H1 (cell line): ENCODE data around the gene TTI1. TPM values are rescaled to one million over a fixed set of nuclear protein-coding genes. Genes with fewer than 3 reads are reported as not detected.

ENCODE experiments used
- CTCF ChIA-PET: fragments of 300-600 bp; sonication (Branson Sonifier 250); formaldehyde crosslinking; loops from one replicate; lab custom pipeline; 2021; ENCODE audit not compliant: partially characterized antibody; lab: Charles Lee
- POLR2A ChIA-PET: fragments of 300-600 bp; sonication (Branson Sonifier 250); formaldehyde crosslinking; loops from one replicate; lab custom pipeline; 2021; ENCODE audit warnings: inconsistent platforms; ENCODE audit not compliant: partially characterized antibody; lab: Charles Lee
- DNase-seq, 2 experiments: peaks; one replicate each; pipeline versions ENCODE4 v3.0.0 to v3.0.0-alpha.2; 2010 to 2022; ENCODE audit warnings: low spot score in 2 of 2, low read depth in 1 of 2, mixed read lengths in 1 of 2
- FAIRE-seq: peaks from 2 replicates; lab custom pipeline; 2011; peaks lifted over from hg19 to GRCh38; lab: Jason Lieb, UNC
- H2AFZ ChIP-seq: 2 replicates; pipeline ENCODE4 v1.8.1; 2012; ENCODE audit warnings: low read length, inconsistent platforms
- H2AK5ac ChIP-seq: 2 replicates; pipeline ENCODE4 v1.6.1; 2013; ENCODE audit warnings: low read depth, low read length
- H2BK120ac ChIP-seq: replicated peaks from 2 replicates; pipeline ENCODE3; 2013; ENCODE audit warnings: low read depth, low read length, inconsistent platforms
- H2BK12ac ChIP-seq: 2 replicates; pipeline ENCODE4 v1.6.1; 2013; ENCODE audit warnings: low read depth, low read length
- H2BK15ac ChIP-seq: 2 replicates; pipeline ENCODE4 v1.6.1; 2013; ENCODE audit warnings: low read length
- H2BK20ac ChIP-seq: 2 replicates; pipeline ENCODE4 v1.6.1; 2013; ENCODE audit warnings: low read length
- H2BK5ac ChIP-seq: 2 replicates; pipeline ENCODE4 v1.6.1; 2013; ENCODE audit warnings: low read depth, low read length
- H3K14ac ChIP-seq: 2 replicates; pipeline ENCODE4 v1.6.1; 2013; ENCODE audit warnings: inconsistent platforms; ENCODE audit not compliant: insufficient read length
- H3K18ac ChIP-seq: 2 replicates; pipeline ENCODE4 v1.6.1; 2013; ENCODE audit warnings: low read length; ENCODE audit errors: extremely low read depth
- H3K23ac ChIP-seq: 2 replicates; pipeline ENCODE4 v1.6.1; 2013; ENCODE audit warnings: inconsistent platforms; ENCODE audit not compliant: insufficient read length
- H3K23me2 ChIP-seq: 2 replicates; pipeline ENCODE4 v1.6.1; 2013; ENCODE audit warnings: low read depth, low read length
- H3K27ac ChIP-seq: 2 replicates; pipeline ENCODE4 v1.6.1; 2011; ENCODE audit warnings: low read depth, low read length, inconsistent platforms
- H3K27me3 ChIP-seq, 4 experiments: replicated peaks in 1 of 4; 1 replicate in 1 of 4; 2 replicates in 3 of 4; pipeline versions ENCODE4 v1.6.1 to v1.8.1; 2011 to 2013; ENCODE audit warnings: low read length in 3 of 4, mild to moderate bottlenecking in 3 of 4, inconsistent platforms in 2 of 4, mixed read lengths in 2 of 4, moderate library complexity in 1 of 4; ENCODE audit not compliant: control insufficient read depth in 3 of 4, insufficient read depth in 3 of 4; ENCODE audit errors: extremely low read depth in 1 of 4
- H3K36me3 ChIP-seq, 4 experiments: 2 replicates each; pipeline versions ENCODE4 v1.6.1 to v1.8.1; 2011 to 2013; ENCODE audit warnings: mild to moderate bottlenecking in 4 of 4, low read length in 3 of 4, moderate library complexity in 2 of 4, control low read depth in 1 of 4, inconsistent platforms in 1 of 4; ENCODE audit not compliant: insufficient read depth in 4 of 4, control insufficient read depth in 2 of 4
- H3K4ac ChIP-seq: replicated peaks from 2 replicates; pipeline ENCODE3; 2013; ENCODE audit warnings: low read length, low read depth, mixed read lengths, inconsistent platforms; ENCODE audit not compliant: insufficient read length
- H3K4me1 ChIP-seq, 4 experiments: replicated peaks in 1 of 4; 1 replicate in 1 of 4; 2 replicates in 3 of 4; pipeline versions ENCODE4 v1.6.1 to v1.8.1; 2011 to 2013; ENCODE audit warnings: low read length in 3 of 4, inconsistent platforms in 2 of 4, mixed read lengths in 1 of 4; ENCODE audit not compliant: insufficient read depth in 4 of 4, control insufficient read depth in 3 of 4
- H3K4me2 ChIP-seq, 2 experiments: 2 replicates each; pipeline versions ENCODE4 v1.6.1 to v1.8.1; 2011 to 2013; ENCODE audit warnings: low read depth in 2 of 2, low read length in 2 of 2, control low read depth in 1 of 2, inconsistent platforms in 1 of 2, mild to moderate bottlenecking in 1 of 2; ENCODE audit not compliant: insufficient read depth in 1 of 2
- H3K4me3 ChIP-seq, 4 experiments: fragments of 200-600, 300-600 bp in 1 of 4; sonication (generic), shearing (Covaris generic), sonication (Bioruptor Twin) in 1 of 4; 2 replicates each; pipeline versions ENCODE4 v1.5.1 to v1.8.1; 2011 to 2016; ENCODE audit warnings: low read length in 4 of 4, low read depth in 3 of 4, control low read depth in 2 of 4, inconsistent platforms in 2 of 4, mild to moderate bottlenecking in 2 of 4, mixed read lengths in 1 of 4, moderate library complexity in 1 of 4; ENCODE audit not compliant: insufficient read depth in 2 of 4; ENCODE audit errors: extremely low read depth in 1 of 4
- H3K56ac ChIP-seq: replicated peaks from 2 replicates; pipeline ENCODE3; 2013; ENCODE audit warnings: low read depth, mild to moderate bottlenecking, mixed read lengths, low read length, inconsistent platforms; ENCODE audit not compliant: insufficient read length
- H3K79me1 ChIP-seq: 2 replicates; pipeline ENCODE4 v1.6.1; 2013; ENCODE audit warnings: low read depth, low read length, control low read depth
- H3K79me2 ChIP-seq, 2 experiments: 2 replicates each; pipeline versions ENCODE4 v1.6.1 to v1.8.1; 2012 to 2013; ENCODE audit warnings: low read length in 2 of 2, mild to moderate bottlenecking in 2 of 2, inconsistent platforms in 1 of 2; ENCODE audit not compliant: insufficient read depth in 2 of 2, control insufficient read depth in 1 of 2
- H3K9ac ChIP-seq, 4 experiments: replicated peaks in 1 of 4; 1 replicate in 1 of 4; 2 replicates in 3 of 4; pipeline versions ENCODE4 v1.6.1 to v1.8.1; 2011 to 2013; ENCODE audit warnings: low read depth in 3 of 4, low read length in 3 of 4, control low read depth in 2 of 4, mild to moderate bottlenecking in 2 of 4, moderate library complexity in 2 of 4, inconsistent platforms in 1 of 4; ENCODE audit errors: extremely low read depth in 1 of 4
- H3K9me3 ChIP-seq, 2 experiments: 2 replicates each; pipeline versions ENCODE4 v1.6.1 to v1.8.1; 2012 to 2013; ENCODE audit warnings: mild to moderate bottlenecking in 2 of 2, moderate library complexity in 2 of 2, control low read depth in 1 of 2, inconsistent platforms in 1 of 2, low read depth in 1 of 2, low read length in 1 of 2, mixed read lengths in 1 of 2; ENCODE audit not compliant: insufficient read depth in 2 of 2
- H4K20me1 ChIP-seq, 2 experiments: replicated peaks in 1 of 2; 2 replicates each; pipeline versions ENCODE3 to v1.8.1; 2011 to 2013; ENCODE audit warnings: inconsistent platforms in 2 of 2, low read length in 2 of 2, mild to moderate bottlenecking in 1 of 2; ENCODE audit not compliant: insufficient read depth in 2 of 2, control insufficient read depth in 1 of 2
- H4K5ac ChIP-seq: 2 replicates; pipeline ENCODE4 v1.6.1; 2013; ENCODE audit warnings: low read length, low read depth, mixed read lengths, inconsistent platforms; ENCODE audit not compliant: insufficient read length
- H4K8ac ChIP-seq: 2 replicates; pipeline ENCODE4 v1.8.0; 2013; ENCODE audit warnings: mild to moderate bottlenecking, moderate library complexity, low read length, inconsistent platforms; ENCODE audit not compliant: insufficient read depth; ENCODE audit errors: extremely low read depth
- H4K91ac ChIP-seq: replicated peaks from 2 replicates; pipeline ENCODE3; 2013; ENCODE audit warnings: low read length, mixed read lengths, inconsistent platforms; ENCODE audit not compliant: insufficient read length
- ATF2 ChIP-seq: IDR thresholded peaks from 2 replicates; pipeline ENCODE4 v1.6.1; 2012; ENCODE audit warnings: low read length, inconsistent platforms
- CHD1 ChIP-seq: IDR thresholded peaks from 2 replicates; pipeline ENCODE4 v1.6.1; 2012; ENCODE audit warnings: low read depth, low read length, improper control_type of control experiment
- FOSL1 ChIP-seq: IDR thresholded peaks from 2 replicates; pipeline ENCODE4 v1.6.1; 2011; ENCODE audit warnings: mild to moderate bottlenecking, low read depth, low read length, moderate library complexity; ENCODE audit not compliant: insufficient read depth
- RBBP5 ChIP-seq: IDR thresholded peaks from 2 replicates; pipeline ENCODE4 v1.7.1; 2012; ENCODE audit warnings: low read depth, mild to moderate bottlenecking, inconsistent platforms, low read length, moderate library complexity, borderline replicate concordance
- SAP30 ChIP-seq: fragments of 300-600 bp; sonication (generic); IDR thresholded peaks from 2 replicates; pipeline ENCODE4 v1.7.1; 2012; ENCODE audit warnings: low read length, moderate library complexity, mild to moderate bottlenecking, inconsistent platforms; ENCODE audit not compliant: insufficient read depth, insufficient replicate concordance
- YY1 ChIP-seq: IDR thresholded peaks from 2 replicates; pipeline ENCODE4 v1.6.1; 2011; ENCODE audit warnings: low read depth, mild to moderate bottlenecking, low read length
- ZNF274 ChIP-seq: IDR thresholded peaks from 2 replicates; pipeline ENCODE4 v1.7.0; 2012; ENCODE audit warnings: low read length, borderline replicate concordance; ENCODE audit errors: extremely low read depth
- WGBS, 2 experiments: shearing (Covaris generic) in 1 of 2; methylation state at CpG; one replicate each; pipeline versions ENCODE4 v1.1.6 to v1.1.7; 2013 to 2015; ENCODE audit warnings: low lambda C conversion rate in 2 of 2, mixed read lengths in 2 of 2, inconsistent platforms in 1 of 2, low coverage in 1 of 2, missing lambda C conversion rate in 1 of 2; ENCODE audit not compliant: insufficient replicate concordance in 2 of 2, insufficient coverage in 1 of 2, insufficient read length in 1 of 2; ENCODE audit errors: extremely low coverage in 1 of 2, missing lambda C conversion rate in 1 of 2; 5-methylcytosine and 5-hydroxymethylcytosine counted together
- polyA plus RNA-seq, 7 experiments: library from polyadenylated mRNA; depleted of rRNA in 3 of 7; stranded (reverse) in 5 of 7; unstranded in 2 of 7; fragments of >200 nt in 5 of 7; fragments of 200-250 nt in 2 of 7; gene quantifications; 1 replicate in 5 of 7; 2 replicates in 1 of 7; 4 replicates in 1 of 7; pipeline versions ENCODE4 v1.2.1 to v1.2.3, GENCODE V29; 2011 to 2013; ENCODE audit warnings: missing spikeins in 2 of 7, mixed read lengths in 2 of 7
- total RNA-seq: library from RNA; stranded (reverse); fragmentation: NEBNext Ultra II Directional; extraction: Animal tissue kit (Norgen Biotek cat#: 25700); gene quantifications from 2 replicates; pipeline ENCODE4 v1.2.1, GENCODE V29; 2021
- TF ChIP-seq, protein P1 (sequence below), 3 experiments: IDR thresholded peaks; 1 replicate in 2 of 3; 2 replicates in 1 of 3; pipeline versions ENCODE4 v1.5.1 to v1.6.1; 2011; ENCODE audit warnings: low read length in 3 of 3, mild to moderate bottlenecking in 3 of 3, inconsistent platforms in 2 of 3, low read depth in 1 of 3, moderate library complexity in 1 of 3; ENCODE audit not compliant: insufficient read depth in 1 of 3; ENCODE audit errors: control extremely low read depth in 1 of 3

The TTI1 gene
- total and polyA plus RNA-seq, 2 of the 8 experiments (the other 6 are each of a cell fraction or from before 2014, with no cell fraction given): 34.1 to 47.0 TPM

GRCh38 chr20:38054647-38055046 lies 21.4 kb upstream of the TTI1 start:
- no peaks in the 10 kb centered on the region for H3K27me3 ChIP-seq
- H3K79me1 ChIP-seq: no peaks in the 10 kb centered on the region; the same call in 1 of the 2 replicates
- H3K18ac ChIP-seq: no peak overlapping the region
- no peak overlapping the region for H2BK120ac ChIP-seq
- no peaks in the 10 kb centered on the region for H3K23me2 ChIP-seq
- no peak overlapping the region for H3K4me3 ChIP-seq
- H2BK12ac ChIP-seq: no peak overlapping the region
- no peak overlapping the region for H2AK5ac ChIP-seq
- no peak overlapping the region for H3K4me2 ChIP-seq
- peaks cover 9 to 35% (median 19%) of the 10 kb centered on the region in 4 experiments for H3K36me3 ChIP-seq
- CTCF ChIA-PET: interaction anchor here (0.5 to 9.9 kb wide), 5 partner anchors 45 to 253 kb away, joined by 3 to 134 read pairs (median 3); no protein-coding TSS in a partner anchor
- no peak overlapping the region for H2BK20ac ChIP-seq
- H4K20me1 ChIP-seq: peaks cover 4 to 12% of the 10 kb centered on the region in 2 experiments
- 94 to 100% methylated on average over 1 to 2 of the region's 2 CpGs for WGBS, 2 experiments
- no peak overlapping the region for H3K27ac ChIP-seq
- no peak overlapping the region for H3K23ac ChIP-seq
- POLR2A ChIA-PET: no interaction called here
- no peak overlapping the region for H4K91ac ChIP-seq
- no peak overlapping the region for H2AFZ ChIP-seq
- H3K4me1 ChIP-seq: no peaks in the 10 kb centered on the region
- H3K4ac ChIP-seq: no peak overlapping the region
- no peak for FAIRE-seq
- H3K9me3 ChIP-seq: no peaks in the 10 kb centered on the region
- H2BK15ac ChIP-seq: no peak overlapping the region
- no peak overlapping the region for H4K5ac ChIP-seq
- no peak overlapping the region for H3K56ac ChIP-seq
- H3K14ac ChIP-seq: no peak overlapping the region
- H4K8ac ChIP-seq: no peak overlapping the region
- DNase-seq: no peak
- peaks cover 0 to 45% of the 10 kb centered on the region in 2 experiments; a peak in 2 of 4 replicates for H3K79me2 ChIP-seq
- H3K9ac ChIP-seq: no peak overlapping the region
- no peak overlapping the region for H2BK5ac ChIP-seq
- no peak for TF ChIP-seq ZNF274
- TF ChIP-seq FOSL1: no peak
- TF ChIP-seq SAP30: no peak
- TF ChIP-seq YY1: no peak
- no peak for TF ChIP-seq CHD1
- no peak for TF ChIP-seq RBBP5
- TF ChIP-seq, protein P1, sequence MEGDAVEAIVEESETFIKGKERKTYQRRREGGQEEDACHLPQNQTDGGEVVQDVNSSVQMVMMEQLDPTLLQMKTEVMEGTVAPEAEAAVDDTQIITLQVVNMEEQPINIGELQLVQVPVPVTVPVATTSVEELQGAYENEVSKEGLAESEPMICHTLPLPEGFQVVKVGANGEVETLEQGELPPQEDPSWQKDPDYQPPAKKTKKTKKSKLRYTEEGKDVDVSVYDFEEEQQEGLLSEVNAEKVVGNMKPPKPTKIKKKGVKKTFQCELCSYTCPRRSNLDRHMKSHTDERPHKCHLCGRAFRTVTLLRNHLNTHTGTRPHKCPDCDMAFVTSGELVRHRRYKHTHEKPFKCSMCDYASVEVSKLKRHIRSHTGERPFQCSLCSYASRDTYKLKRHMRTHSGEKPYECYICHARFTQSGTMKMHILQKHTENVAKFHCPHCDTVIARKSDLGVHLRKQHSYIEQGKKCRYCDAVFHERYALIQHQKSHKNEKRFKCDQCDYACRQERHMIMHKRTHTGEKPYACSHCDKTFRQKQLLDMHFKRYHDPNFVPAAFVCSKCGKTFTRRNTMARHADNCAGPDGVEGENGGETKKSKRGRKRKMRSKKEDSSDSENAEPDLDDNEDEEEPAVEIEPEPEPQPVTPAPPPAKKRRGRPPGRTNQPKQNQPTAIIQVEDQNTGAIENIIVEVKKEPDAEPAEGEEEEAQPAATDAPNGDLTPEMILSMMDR (IDR thresholded peaks at IDR 0.05; ENCODE audit: control extremely low read depth in 1 of 3, insufficient read depth in 1 of 3, low read depth in 1 of 3, low read length in 3 of 3): no peak
- no peak for TF ChIP-seq ATF2
